ENCODE results near the gene MACF1. TPM values are rescaled to one million over a fixed set of nuclear protein-coding genes. Genes with fewer than 3 reads are reported as not detected.

Gene MACF1
- total RNA-seq, 4 donors from 2014 or later: 230 to 378 (median 300) TPM

DNA sequence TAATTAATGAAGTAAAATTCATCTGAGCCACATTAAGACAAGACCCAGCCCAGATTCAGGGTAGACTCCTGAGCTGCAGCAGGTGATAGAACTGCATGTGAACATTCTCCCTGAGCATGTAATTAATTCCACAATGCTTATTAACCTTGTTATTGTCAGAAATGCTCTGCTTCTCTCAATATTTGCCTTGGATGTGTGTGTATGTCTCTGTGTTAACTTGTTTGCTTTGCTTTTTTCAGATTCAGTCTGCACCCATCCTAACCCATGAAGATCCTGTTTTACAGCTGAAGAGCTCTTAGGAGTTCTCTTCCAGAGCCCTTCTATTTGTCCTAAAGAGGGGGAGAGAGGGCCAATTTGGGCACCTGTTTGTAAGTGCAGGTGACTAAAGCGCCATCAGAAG, 143.8 kb downstream of the MACF1 start:
- TF ChIP-seq, protein P1, sequence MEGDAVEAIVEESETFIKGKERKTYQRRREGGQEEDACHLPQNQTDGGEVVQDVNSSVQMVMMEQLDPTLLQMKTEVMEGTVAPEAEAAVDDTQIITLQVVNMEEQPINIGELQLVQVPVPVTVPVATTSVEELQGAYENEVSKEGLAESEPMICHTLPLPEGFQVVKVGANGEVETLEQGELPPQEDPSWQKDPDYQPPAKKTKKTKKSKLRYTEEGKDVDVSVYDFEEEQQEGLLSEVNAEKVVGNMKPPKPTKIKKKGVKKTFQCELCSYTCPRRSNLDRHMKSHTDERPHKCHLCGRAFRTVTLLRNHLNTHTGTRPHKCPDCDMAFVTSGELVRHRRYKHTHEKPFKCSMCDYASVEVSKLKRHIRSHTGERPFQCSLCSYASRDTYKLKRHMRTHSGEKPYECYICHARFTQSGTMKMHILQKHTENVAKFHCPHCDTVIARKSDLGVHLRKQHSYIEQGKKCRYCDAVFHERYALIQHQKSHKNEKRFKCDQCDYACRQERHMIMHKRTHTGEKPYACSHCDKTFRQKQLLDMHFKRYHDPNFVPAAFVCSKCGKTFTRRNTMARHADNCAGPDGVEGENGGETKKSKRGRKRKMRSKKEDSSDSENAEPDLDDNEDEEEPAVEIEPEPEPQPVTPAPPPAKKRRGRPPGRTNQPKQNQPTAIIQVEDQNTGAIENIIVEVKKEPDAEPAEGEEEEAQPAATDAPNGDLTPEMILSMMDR (IDR thresholded peaks at IDR 0.05): no peak
- DNase-seq (ENCODE audit: low spot score): no peak
- no peak for ATAC-seq (ENCODE audit: low FRiP score)

DNA sequence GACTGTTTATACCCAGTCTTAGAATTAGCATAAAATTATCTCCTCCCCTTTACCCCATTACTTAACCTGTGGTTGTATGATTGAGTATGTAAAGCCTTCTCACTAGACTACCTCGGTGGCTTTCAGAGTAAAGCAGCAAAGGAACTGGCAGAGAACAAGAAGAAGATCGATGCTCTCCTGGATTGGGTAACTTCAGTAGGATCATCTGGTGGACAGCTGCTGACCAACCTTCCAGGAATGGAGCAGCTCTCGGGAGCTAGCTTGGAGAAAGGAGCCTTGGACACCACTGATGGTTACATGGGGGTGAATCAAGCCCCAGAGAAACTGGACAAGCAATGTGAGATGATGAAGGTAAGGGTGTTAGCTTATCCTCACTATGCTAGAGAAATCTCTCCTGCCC, 148.4 kb downstream of the MACF1 start:
- no peak for DNase-seq (ENCODE audit: low spot score)
- no peak for ATAC-seq (ENCODE audit: low FRiP score)
- TF ChIP-seq, protein P1 (IDR thresholded peaks at IDR 0.05): no peak

DNA sequence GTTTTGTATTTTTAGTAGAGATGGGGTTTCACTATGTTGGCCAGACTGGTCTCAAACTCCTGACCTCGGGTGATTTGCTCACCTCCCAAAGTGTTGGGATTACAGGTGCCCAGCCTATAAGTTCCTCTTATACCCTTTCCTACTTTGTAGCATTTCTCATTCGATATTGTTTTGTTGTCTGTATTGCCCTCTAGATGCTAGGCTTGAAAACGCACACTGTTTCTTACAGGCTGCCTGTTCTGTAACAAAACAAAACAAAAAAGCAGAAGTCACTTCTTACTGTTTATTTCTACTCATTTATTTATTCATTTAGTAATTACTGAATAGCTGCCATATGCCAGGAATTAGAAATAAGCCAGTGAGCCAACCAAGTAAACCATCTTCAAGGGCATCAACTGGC, 150.1 kb downstream of the MACF1 start:
- TF ChIP-seq, protein P1 (IDR thresholded peaks at IDR 0.05): no peak
- DNase-seq (ENCODE audit: low spot score) (no peak), ATAC-seq (ENCODE audit: low FRiP score) (no peak)

DNA sequence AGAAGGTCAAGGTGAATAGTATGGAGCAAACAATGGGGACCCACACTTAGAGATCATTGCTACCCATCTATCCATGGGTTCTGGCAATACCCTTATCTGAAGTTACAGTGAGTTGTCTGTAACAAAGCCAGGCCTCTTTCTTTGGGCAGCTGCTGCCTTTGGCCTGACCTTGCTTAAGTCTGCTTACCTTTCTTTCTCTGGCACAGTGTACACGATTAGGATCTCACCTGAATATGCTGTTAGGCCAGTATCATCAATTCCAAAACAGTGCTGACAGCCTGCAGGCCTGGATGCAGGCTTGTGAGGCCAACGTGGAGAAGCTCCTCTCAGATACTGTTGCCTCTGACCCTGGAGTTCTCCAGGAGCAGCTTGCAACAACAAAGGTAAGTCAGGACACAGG, 154.0 kb downstream of the MACF1 start:
- DNase-seq (ENCODE audit: low spot score): no peak
- no peak for ATAC-seq (ENCODE audit: low FRiP score)
- TF ChIP-seq, protein P1 (IDR thresholded peaks at IDR 0.05): no peak

DNA sequence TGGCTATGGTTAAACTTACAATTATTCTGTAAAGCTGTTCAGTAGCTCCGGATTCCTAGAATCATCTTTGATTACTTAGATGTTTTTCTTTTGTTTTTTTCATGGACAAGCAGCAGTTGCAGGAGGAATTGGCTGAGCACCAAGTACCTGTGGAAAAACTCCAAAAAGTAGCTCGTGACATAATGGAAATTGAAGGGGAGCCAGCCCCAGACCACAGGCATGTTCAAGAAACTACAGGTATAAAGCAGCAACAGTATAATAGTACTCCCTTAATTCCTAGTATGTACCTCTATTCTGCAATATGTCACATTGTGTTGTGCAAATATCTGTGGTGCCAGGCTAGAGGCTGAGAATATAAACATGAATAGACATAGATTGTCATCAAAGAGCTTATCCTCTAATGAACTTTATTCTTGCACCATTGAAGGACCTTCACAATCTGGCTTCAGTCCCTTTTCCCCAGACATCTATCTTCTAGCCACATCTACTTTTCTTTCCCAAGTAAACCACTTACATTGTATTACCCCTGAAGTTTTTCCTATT, 154.6 kb downstream of the MACF1 start:
- DNase-seq (ENCODE audit: low spot score) (no peak), ATAC-seq (ENCODE audit: low FRiP score) (no peak)
- TF ChIP-seq, protein P1 (IDR thresholded peaks at IDR 0.05): no peak

DNA sequence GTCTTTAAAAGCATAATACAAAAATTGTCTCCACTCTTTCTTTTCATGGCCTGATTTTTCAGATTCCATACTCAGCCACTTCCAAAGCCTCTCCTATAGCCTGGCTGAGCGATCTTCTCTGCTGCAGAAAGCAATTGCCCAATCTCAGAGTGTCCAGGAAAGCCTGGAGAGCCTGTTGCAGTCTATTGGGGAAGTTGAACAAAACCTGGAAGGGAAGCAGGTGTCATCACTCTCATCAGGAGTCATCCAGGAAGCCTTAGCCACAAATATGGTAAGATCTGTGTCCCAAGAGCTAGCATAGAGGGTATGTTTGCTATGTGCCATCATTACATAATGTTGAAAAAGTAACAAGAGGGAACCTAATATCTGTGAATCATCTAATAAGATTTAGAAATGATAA, 156.2 kb downstream of the MACF1 start:
- TF ChIP-seq, protein P1 (IDR thresholded peaks at IDR 0.05): no peak
- DNase-seq (ENCODE audit: low spot score): no peak
- ATAC-seq (ENCODE audit: low FRiP score): no peak

DNA sequence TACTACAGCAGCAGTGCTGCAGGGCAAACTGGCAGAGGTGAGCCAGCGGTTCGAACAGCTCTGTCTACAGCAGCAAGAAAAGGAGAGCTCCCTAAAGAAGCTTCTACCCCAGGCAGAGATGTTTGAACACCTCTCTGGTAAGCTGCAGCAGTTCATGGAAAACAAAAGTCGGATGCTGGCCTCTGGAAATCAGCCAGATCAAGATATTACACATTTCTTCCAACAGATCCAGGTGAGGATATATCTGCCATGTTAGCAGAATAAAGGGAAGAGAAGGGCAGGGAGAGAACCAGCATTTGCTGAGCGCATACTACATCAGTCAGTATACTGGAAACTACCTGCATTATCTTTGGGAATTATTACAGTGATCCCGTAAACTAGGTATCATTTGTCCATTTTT, 157.0 kb downstream of the MACF1 start:
- TF ChIP-seq, protein P1 (IDR thresholded peaks at IDR 0.05): no peak
- ATAC-seq (ENCODE audit: low FRiP score) (no peak), DNase-seq (ENCODE audit: low spot score) (no peak)
